GM13977 (cell line): ENCODE results near the gene ANO2.

Source experiments
- DNase-seq: peaks from one replicate; pipeline ENCODE4 v3.0.0; 2012; ENCODE audit warnings: low spot score
- in situ Hi-C: fragments of 300-500 bp; cut with MboI; formaldehyde crosslinking; loops from one replicate; pipeline ENCODE4 v1.12.0; 2022; ENCODE audit warnings: low sequenced_read_pairs, low pct_unique_long_range_greater_than_20kb, mixed read lengths, inconsistent platforms; ENCODE audit not compliant: unreplicated experiment
- TF ChIP-seq, protein P1 (sequence below): IDR thresholded peaks from 2 replicates; pipeline ENCODE4 v1.5.1; 2012; ENCODE audit warnings: mild to moderate bottlenecking, control low read depth; ENCODE audit not compliant: insufficient read depth; ENCODE audit errors: extremely low read depth, missing control alignments

The ANO2 gene

GRCh38 chr12:5941907-5942306 is 3.2 kb downstream of the ANO2 start:
- in situ Hi-C loops: no loop called here
- no peak for DNase-seq
- TF ChIP-seq, protein P1, sequence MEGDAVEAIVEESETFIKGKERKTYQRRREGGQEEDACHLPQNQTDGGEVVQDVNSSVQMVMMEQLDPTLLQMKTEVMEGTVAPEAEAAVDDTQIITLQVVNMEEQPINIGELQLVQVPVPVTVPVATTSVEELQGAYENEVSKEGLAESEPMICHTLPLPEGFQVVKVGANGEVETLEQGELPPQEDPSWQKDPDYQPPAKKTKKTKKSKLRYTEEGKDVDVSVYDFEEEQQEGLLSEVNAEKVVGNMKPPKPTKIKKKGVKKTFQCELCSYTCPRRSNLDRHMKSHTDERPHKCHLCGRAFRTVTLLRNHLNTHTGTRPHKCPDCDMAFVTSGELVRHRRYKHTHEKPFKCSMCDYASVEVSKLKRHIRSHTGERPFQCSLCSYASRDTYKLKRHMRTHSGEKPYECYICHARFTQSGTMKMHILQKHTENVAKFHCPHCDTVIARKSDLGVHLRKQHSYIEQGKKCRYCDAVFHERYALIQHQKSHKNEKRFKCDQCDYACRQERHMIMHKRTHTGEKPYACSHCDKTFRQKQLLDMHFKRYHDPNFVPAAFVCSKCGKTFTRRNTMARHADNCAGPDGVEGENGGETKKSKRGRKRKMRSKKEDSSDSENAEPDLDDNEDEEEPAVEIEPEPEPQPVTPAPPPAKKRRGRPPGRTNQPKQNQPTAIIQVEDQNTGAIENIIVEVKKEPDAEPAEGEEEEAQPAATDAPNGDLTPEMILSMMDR: no peak

GRCh38 chr12:5927732-5928516 is 17.1 kb downstream of the ANO2 start:
- TF ChIP-seq, protein P1: no peak

DNA sequence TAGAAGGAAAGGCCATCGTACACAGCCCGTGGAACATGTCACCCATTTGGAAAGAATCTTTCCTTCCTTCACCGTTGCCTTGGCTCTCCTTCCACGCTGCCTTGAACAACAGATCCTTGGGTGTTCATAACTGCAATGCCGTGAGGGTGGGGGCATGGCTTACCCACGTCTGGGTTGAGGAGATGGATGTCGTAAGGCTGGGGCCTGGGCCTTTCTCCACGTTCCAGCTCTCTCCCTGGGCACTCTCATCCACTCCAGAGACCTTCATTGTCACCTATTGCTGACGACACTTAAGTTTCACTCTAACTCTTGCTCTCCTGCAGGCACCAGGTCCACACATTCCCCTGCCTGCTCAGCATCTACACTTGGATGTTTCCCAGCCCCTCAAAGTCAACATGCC is 19.4 kb downstream of the ANO2 start:
- in situ Hi-C loops: no loop called here
- DNase-seq: no peak
- TF ChIP-seq, protein P1: no peak

More at GRCh38 chr12:5927732-5928516, 17.1 kb downstream of the ANO2 start:
- no peak for DNase-seq
- in situ Hi-C loops: no loop called here

DNA sequence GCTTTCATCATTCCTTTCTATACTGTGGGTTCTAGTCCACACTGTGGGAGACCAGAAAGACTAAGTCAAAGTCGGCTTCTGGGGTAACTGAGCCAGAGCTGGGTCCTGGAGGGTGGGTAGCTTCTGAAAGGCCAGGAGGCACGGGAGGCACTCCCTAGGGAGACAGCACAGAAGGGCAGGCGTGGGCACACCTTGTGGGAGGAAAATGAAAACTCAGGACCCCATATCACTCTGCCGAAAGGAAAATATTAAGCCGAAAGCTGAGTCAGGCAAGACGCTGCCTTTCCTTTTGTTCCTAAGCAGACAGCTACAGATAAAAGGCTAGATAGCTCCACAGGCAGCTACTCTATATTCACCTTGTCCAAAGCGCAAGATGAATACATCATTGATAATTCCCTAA is 20.7 kb downstream of the ANO2 start:
- in situ Hi-C loops: no loop called here
- TF ChIP-seq, protein P1: no peak
- DNase-seq: no peak

DNA sequence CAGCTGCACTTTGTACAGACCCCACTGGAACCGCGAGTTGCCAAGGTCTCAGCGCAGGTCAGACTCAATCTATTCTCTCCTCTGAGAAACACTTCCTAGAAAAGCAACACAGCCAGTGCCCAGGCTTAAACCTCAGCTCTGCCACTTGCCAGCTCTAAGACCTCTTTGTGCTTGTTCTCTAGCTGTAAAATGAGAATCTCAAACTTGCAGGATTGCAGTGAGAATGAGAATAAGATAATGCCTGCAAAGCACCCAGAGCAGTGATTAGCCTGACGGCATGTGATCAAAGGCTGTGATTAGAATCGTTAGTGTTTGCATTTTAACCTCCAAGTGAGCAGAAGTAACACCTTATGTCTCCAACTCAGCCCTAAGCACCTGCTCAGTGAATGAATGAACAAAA is 21.3 kb downstream of the ANO2 start:
- TF ChIP-seq, protein P1: no peak
- in situ Hi-C loops: no loop called here
- no peak for DNase-seq

DNA sequence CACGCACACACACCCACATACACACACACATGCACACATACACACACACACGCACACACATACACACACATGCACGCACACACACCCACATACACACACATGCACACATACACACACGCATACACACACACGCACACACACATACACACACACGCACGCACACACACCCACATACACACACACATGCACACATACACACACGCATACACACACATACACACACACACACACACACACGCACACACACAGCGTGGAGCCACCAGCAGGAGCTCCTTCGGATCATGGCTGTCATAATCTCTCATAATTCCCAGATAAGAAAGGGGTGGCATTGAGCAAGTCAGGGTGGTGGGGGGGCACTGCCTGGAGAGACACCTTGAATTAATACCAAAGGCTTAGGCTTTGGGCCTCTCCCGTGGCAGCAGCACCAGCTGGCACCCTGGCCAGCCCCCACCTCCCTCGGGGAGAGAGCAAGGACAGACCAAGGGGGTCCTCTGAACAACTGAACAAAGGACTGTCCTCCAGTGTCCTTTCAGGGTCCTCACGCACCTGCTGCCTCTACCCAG is 21.9 kb downstream of the ANO2 start:
- TF ChIP-seq, protein P1: no peak
- DNase-seq: no peak
- in situ Hi-C loops: no loop called here
